ENCODE results near the gene GKN2.

DNA sequence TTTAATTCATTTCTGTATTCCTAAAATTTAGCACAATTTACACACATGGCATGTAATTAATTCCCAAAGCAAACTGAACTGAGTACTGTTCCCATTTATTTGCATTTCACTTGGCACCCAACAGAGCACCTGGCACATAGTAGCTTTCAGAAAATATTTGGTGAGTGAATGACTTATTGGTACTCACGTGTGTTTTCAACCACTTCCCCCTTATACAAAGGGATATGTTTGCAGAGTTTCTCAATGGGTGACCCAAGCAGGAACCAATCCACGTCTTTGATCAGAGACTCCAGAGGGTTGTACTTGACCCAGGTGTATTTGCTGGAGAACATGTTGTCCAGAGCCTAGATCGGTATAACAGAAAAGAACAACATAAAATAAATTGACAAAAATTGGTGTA lies 6.6 kb downstream of the GKN2 start:
- TF ChIP-seq, protein P1, sequence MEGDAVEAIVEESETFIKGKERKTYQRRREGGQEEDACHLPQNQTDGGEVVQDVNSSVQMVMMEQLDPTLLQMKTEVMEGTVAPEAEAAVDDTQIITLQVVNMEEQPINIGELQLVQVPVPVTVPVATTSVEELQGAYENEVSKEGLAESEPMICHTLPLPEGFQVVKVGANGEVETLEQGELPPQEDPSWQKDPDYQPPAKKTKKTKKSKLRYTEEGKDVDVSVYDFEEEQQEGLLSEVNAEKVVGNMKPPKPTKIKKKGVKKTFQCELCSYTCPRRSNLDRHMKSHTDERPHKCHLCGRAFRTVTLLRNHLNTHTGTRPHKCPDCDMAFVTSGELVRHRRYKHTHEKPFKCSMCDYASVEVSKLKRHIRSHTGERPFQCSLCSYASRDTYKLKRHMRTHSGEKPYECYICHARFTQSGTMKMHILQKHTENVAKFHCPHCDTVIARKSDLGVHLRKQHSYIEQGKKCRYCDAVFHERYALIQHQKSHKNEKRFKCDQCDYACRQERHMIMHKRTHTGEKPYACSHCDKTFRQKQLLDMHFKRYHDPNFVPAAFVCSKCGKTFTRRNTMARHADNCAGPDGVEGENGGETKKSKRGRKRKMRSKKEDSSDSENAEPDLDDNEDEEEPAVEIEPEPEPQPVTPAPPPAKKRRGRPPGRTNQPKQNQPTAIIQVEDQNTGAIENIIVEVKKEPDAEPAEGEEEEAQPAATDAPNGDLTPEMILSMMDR (IDR thresholded peaks at IDR 0.05) = no peak
- TF ChIP-seq EZH2 (IDR thresholded peaks at IDR 0.05; ENCODE audit: borderline replicate concordance, insufficient read depth, low read depth, low read length, poor library complexity, severe bottlenecking) = no peak

All from B cell (primary cell).